Fibroblast of skin of scalp (primary cell): Measurements from ENCODE around the gene UBE2L3.
"Not testable (repeated sequence)": the region's sequence is repeated elsewhere in the genome, so short reads cannot be mapped to it uniquely, and the experiment has no call there.

Experiments
- DNase-seq: peaks from one replicate; pipeline ENCODE4 v3.0.0-alpha.2; 2013

The UBE2L3 gene

DNA sequence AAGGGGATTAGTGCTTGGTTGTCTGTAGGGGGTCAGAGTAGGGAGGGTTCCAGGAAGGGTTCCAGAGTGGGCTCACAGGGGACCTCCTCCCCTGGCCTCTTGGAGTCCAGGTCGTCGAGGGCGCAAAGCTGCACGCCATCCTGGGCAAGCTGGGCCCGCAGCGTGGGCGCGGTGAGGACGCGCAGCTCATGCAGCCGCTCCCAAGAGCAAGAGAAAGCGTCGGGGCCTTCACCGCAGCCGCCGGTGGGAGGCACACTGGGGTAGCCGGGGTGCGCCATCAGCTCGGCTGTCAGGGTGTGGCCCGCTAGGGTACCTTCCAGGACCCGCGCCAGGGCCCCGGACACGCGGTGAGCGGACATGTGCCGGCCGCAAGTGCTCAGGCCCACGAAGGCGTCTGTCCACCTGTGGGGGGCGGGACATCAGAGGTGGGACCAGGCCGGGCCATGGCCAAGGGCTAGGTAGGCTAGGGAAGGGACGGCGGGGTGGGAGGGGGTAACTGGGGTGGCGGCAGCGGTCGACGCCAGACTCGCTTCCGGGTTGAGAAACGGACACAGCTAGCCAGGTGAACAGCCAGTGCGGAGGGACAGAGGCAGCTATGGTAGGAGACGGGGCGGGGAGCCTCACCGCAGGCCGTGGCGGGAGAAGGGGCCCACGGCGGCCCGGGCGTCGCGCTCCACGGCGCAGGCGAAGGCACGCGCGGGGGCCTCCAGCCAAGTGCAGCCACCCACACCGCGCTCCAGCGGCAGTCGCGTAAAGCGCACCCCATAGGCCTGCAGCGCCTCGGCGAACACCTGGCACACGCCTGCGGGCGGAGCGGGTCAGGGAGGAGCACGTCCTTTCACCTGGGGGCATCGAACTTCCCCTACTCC is 61.1 kb downstream of the UBE2L3 start:
- no peak for DNase-seq

DNA sequence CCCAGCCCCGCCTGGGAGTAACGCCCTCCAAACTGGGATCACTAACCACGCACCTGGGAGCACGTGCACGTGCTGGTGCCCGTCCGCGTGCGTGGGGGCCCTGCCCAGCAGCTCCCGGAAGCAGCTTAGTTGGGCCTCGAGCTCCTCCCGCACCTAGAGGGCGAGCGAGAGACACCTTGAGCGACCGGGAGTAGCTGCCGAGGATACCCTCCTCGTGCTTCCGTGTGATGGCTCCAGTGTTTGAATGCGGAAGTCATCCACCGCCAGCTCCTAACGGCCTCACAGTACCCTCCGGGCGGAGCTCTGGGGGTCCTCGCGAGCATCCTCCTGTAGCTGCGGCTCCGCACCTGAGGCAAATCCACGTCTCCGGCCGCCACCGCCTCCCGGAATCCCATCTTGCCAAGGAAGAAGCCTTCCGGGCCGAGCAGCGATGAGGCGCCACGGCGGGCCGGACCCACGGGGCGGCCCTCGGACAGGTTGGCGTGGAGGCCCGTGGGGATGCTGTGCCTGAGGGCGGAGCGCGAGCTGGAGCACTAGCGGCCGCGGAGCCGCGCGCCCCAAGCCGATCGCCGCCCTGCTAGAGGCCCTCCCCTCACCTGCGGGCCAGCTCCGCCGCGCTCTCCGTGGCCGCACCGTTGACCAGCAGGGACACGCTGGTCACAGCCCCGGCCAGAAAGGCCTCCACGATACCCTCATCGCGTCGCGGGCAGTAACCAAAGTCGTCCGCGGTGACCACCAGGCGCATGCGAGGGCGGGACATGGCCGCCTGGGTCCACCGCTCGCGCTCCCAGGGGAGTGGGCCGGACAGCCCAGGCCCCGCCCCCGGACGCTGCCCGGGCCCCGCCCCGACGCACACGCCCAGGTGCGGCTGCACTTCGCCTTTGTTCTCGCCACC is 62.0 kb downstream of the UBE2L3 start, which contains the start of gene YDJC:
Gene YDJC, minus strand, starts transcription at position 768 of the 895 bp plus-strand sequence. Its CDS starts 8 bp downstream, at position 760.
- DNase-seq: peak; percentile 91

DNA sequence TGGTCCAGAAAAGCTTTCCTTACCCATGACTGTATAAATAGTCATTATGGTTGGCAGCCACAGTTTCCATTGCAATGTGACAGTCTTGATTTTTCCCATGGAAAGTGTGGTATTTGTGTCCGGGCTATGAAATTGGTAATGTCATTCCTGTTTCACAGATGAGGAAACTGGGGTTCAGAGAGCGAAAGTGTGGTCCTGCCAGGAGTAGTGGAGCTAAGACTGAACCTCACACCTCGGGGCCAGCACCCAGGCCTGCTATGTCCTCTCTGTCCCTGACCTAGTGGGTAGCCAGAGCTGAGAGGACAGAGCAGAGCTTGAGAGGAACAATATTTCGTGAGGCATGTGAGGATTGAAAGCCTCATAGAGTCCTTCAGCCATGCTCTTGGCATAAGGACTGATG is 63.5 kb downstream of the UBE2L3 start:
- DNase-seq: no peak

DNA sequence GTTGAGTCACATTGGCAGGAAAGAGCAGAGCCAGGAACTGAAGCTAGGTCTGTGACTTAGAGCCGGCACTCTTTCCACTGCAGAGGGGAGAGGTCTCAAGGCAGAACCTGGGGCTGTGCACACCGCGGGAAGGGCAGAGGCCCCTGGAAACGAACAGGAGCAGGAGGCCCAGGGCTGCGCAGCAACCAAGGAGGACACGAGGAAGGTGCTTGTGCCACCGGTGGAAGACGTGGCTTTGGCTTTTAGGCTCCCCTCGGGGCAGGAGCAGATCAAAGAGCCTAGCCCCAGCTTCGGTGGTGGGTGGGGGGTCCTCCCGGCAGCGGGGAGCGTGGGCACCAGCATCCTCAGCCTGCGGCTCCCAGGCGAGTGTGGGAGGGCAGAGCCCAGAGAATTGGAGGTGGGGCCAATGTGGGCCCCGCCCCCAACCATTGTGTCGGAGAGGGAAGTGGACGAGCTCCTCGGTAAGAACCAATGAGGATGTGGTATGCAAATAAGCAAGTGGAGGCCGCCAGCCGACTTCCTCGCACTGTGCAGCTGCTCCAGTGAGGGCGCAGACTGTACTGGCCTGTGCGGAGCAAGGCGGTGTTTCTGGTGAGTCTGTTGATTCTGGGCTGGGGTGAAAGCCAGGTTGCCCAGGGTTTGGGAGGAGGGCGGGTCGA is 64.9 kb downstream of the UBE2L3 start, which contains the start of gene CCDC116:
Gene CCDC116, plus strand, starts transcription at position 524 of the 659 bp plus-strand sequence. CDS start 422 bp downstream, outside the sequence.
- peak; percentile 9 for DNase-seq

DNA sequence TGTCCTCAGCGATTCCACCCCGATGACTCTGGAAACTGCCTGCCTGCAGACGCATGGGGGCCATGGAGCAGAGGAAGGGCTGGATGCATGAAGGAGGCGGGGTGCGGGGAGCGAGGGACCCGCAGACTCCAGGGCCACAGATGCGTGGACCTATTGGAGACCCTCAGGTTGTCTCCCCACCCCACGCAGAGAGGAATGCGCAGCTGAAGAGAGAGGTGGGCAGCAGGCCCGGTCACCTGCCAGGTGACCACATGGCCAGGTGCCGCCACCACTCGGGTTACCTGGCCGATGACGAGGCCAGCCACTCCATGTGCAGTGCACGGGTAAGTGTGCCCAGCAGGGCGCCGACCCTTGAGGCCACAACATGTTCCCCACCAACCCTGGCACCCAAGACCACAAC is 65.4 kb downstream of the UBE2L3 start:
- DNase-seq: no peak

DNA sequence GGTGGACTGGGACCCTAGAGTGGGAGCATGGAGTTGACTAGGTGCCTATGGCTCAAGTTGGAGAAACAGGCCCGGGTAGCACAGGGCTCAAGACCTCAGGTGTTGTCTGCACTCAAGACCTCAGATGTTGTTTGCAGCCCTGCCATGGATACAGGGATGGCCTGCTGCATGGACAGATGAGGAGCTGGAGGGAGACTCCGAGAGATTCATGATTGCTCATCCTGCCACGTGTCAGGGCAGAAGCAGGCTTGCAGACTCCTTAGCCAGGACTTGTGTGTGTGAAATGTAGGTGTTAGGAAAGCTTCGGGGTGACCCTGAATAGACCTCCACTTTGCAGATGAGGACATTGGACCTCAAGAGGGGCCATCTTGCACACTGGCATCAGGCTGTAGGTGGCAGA is 66.0 kb downstream of the UBE2L3 start:
- no peak for DNase-seq

DNA sequence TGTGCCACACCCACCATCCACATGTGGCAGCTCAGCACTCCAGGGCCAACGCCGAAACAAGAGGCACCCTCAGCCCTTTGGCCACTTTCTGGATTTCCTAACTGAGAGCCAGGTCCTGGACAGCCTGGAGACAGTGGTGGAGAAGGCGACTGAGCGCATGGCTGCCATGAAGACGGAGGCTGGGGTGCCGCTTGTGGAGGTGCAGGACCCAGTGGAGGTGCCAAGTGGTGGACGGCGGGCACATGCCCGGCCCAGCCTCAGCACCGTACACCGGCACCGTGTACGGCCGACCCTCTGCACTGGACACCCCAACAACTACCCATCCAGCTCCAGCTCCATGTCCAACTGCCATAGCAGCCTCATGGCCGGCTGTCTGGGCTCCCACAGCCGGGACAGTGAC is 66.6 kb downstream of the UBE2L3 start:
- no peak for DNase-seq

DNA sequence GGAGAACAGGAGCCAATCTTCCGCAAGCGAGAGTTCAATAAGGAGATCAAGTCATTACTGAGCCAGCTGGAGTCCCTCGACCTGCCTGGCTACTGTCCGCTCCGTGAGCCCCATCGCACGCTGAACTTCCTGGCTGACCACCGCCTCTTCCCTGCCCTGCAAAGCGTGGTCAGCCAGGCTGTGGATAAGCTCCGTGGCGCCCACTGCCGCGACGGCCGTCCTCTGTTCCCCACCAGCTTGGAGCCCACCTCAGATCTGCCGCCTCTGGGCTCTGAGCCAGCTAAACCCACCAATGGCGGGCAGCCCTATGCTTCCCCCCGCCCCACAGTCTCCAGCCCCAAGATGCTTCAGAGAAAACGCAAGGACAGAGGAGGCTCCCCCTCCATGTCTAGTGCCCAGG is 67.3 kb downstream of the UBE2L3 start:
- DNase-seq: no peak

DNA sequence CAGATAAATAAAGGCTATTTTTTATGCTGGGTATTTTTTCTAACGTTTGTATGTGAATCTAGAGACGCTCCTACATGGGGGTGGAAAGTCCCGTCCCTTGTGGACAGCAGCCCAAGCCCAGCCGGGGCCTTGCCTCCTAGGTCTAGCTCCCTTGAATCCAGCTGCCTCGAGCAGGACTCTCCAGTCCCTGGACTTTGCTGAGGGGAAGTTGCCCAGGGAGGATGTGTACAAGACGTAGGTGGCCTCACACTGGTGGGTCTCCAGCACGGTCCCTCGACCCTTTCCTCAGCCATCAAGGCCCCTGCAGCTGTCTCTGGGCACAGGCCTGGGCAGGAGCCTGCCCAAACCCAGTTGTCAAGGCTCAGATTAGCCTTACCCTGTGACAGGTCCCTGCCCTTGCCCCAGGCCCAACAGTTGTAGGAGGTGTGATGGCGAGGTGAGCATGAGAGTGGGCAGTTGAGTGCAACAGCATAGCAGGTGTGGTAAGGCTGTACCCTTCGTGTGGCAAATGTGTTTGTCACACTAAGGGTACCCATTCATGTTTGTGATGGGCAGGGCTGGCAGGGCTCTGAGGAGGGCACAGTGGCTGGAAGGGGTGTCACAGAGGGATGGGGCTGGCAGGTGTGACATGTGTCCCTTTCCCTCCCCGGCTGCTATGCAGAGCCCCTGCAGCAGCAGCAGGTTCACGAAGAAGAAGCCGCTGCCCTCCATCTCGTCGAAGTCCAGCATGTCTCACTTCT is 68.4 kb downstream of the UBE2L3 start:
- no peak for DNase-seq

DNA sequence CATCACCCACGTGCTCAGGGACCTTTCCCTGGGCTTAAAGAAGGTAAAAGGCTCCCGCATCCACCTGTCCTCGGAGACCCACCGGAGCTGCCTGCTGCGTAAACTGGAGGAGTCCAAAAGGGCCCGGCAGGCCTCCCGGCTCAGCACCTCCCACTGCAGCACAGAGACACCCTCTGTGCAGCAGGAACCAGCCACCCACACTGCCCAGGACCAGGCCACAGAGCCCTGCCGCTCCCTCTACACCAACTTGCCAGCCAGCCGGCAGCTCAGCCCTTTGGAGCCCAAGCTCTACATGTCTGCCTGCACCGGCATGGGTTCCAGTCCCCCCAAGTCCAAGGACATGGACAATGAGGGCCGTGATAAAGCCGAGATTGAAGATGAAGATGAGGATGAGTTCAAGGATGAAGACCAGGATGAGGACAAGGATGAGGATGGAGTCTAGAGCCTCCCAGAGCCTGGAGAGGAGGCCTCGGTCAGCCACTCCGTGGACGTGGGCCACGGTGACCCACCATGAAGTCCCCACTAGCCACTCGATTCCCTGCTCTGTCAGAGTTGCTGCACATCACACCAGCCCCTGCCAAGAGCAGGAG is 69.2 kb downstream of the UBE2L3 start:
- DNase-seq: no peak

DNA sequence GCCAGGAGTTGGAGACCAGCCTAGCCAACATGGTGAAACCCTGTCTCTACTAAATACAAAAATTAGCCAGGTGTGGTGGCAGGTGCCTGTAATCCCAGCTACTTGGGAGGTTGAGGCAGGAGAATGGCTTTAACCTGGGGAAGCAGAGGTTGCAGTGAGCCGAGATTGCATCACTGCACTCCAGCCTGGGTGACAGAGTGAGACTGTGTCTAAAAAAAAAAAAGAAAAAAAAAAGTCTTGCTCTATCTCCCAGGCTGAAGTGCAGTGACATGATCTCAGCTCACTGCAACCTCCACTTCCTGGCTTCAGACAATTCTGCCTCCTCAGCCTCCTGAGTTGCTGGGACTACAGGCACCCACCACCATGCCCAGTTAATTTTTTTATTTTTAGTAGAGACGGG is 69.9 kb downstream of the UBE2L3 start:
- not testable (repeated sequence) for DNase-seq

DNA sequence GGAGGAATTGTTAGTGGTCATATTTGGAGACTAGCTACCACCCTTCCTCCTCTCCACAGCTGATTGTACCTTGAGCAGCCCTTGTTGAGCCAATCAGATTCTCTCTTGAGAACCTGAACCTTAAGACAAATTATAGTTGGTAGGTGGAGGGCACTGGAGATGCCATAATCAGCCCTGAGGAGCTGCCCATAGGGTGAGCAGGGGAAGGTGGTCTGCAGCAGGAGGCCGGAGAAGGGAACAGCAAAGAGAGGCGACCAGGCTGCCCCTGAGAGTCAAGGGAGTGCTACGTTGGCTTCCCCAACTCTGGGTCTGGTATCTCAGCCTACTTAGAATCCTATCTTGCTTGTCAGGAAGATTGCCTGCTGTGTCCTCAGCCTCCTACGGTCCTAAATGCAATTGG is 71.8 kb downstream of the UBE2L3 start:
- DNase-seq: no peak

DNA sequence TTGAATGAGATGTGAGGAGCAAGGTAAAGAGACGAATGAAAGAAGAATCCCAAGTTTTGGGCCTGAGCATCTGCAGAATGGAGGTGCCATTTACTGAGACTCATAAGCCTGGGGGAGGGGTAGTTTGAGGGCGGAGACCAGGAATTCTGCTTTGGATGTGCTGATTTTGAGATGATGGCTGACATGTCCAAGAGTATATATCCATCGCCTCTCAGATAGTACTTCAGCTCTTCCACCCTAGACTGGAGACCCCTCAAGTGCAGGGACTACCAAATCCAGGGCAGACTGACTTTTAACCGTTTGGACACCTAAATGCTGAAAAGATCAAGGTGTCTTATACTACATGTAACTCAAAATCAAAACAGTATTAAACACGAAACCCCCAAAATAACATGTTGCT is 73.3 kb downstream of the UBE2L3 start:
- DNase-seq: no peak

DNA sequence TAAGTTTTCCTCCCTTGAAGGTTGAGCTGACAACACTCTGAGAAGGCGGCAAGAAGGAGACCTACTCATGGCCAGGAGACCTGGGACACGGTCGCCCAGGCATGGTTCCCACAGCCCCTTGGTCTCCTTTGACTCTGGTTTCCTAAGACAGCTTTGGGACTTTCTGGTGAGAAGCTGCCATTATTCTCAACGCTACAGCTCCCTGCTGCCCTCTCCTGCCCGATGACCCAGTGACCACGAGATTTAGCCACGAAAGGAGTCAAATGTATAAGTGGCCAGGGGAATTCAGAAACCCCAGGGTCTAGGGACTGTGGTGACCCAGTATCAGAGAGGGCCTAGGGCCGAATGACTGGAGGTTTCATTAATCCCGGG is 73.9 kb downstream of the UBE2L3 start:
- DNase-seq: peak; percentile 50

DNA sequence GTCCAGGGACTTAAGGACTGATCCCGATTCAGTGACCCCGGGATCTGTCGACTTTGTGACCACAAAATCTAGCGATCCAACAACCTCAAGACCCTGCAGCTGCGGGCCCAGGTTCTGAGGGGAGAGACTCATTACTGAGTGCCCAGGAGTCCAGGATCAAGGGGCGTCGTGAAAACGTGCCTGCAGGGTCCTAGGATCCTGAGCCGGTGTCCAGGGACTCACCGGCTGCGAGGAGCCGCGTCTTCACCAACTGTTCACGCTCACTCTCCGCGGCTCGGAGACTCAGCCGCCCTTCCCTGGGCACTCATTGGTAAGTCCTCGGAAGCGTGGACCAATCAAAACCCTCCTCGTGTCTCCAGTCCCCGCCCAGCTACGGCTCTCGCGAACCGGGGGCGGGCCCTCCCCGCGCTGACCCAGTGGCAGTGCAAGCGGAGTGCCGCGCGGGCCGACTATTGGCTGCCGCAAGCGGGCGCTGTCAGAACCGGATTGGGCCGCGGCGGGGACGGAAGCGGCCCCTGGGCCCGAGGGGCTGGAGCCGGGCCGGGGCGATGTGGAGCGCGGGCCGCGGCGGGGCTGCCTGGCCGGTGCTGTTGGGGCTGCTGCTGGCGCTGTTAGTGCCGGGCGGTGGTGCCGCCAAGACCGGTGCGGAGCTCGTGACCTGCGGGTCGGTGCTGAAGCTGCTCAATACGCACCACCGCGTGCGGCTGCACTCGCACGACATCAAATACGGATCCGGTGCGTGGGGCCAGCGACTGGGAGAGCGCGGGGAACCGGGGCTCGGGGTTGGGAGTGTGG is 74.5 kb downstream of the UBE2L3 start, which contains the start of gene SDF2L1:
Gene SDF2L1, plus strand, starts transcription at position 514 of the 795 bp plus-strand sequence. Its CDS starts 35 bp downstream, at position 549.
- peak; percentile 99 for DNase-seq

DNA sequence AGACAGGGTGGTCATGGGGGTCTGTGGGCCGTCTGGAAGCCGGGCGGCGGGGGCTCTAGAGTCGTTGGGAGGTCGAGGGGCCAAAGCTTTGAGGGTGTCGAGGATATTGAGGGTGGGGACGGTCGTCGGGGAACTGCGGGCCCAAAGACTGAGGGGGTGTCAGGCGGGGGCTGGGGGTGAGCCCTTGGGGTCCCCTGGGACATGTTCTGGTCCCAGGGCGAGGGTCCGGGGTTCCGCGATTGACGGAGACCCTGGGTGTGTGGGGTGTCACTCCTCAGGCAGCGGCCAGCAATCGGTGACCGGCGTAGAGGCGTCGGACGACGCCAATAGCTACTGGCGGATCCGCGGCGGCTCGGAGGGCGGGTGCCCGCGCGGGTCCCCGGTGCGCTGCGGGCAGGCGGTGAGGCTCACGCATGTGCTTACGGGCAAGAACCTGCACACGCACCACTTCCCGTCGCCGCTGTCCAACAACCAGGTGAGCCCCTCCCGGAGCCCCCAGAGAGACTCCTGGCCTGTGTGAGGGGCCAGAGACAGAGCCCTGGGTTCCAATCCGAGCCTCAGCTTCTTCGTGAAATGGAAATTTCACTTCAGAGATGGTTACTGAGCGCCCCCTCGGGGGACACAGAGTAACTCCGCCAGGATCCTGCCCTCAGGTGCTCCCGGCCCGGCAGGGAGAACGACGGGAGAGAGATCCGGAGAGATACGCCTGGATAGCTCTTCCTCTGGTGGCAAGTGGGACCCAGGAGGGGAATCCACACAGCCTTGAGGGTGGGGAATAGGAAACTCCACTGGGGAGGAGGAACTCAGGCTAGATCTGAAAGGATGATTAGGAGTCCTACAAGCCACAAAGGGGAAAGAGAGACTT is 75.3 kb downstream of the UBE2L3 start:
- DNase-seq: peak; percentile 56

DNA sequence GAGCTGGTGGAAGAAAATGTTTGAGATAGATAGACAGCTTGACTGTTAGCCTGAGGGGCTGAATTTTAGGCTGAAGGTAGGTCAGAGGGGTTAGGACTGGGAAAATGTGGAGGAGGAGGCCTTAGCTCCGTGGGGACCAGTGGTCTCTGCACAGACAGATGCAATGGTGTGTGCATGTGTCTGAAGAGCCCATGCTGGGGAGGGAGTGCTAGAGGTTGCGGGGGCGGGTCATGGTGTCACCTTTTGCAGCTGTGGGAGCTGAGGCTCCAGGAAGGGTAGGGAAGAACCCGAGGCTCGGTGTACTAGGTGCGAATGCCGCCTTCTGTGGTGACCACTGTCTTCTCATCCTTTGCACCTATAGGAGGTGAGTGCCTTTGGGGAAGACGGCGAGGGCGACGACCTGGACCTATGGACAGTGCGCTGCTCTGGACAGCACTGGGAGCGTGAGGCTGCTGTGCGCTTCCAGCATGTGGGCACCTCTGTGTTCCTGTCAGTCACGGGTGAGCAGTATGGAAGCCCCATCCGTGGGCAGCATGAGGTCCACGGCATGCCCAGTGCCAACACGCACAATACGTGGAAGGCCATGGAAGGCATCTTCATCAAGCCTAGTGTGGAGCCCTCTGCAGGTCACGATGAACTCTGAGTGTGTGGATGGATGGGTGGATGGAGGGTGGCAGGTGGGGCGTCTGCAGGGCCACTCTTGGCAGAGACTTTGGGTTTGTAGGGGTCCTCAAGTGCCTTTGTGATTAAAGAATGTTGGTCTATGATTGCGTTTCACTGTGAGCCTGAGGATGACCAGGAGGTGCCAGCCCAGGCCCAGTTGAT is 76.2 kb downstream of the UBE2L3 start:
- DNase-seq: no peak

DNA sequence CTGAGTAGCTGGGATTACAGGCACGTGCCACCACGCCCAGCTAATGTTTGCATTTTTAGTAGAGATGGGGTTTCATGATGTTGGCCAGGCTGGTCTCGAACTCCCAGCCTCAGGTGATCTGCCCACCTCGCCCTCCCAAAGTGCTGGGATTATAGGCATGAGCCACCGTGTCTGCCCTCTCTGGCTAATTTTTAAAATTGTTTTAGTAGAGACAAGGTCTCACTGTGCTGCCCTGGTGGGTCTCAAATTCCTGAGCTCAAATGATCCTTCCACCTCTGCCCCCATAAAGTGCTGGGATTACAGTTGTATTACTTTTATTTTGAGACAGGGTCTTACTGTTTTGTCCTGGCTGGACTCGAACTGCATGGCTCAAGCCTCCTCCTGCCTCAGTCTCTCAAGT is 78.0 kb downstream of the UBE2L3 start:
- not testable (repeated sequence) for DNase-seq
